Ascending aorta (tissue), 2 donors: ENCODE results near the gene BEX3. TPM values are rescaled to one million over a fixed set of nuclear protein-coding genes. Genes with fewer than 3 reads are reported as not detected.

Experiments
- DNase-seq, 2 donors: peaks; one replicate each; pipeline ENCODE4 v3.0.0-alpha.2; 2019; ENCODE audit warnings: low spot score in 2 of 2
- H3K27ac ChIP-seq, 2 donors: fragments of 200-600 bp; sonication (generic); one replicate each; pipeline ENCODE4 v1.5.1; 2016 to 2017; ENCODE audit warnings: mild to moderate bottlenecking in 1 of 2
- H3K27me3 ChIP-seq: fragments of 200-600 bp; sonication (generic); one replicate; pipeline ENCODE4 v1.5.1; 2017
- H3K36me3 ChIP-seq, 2 donors: fragments of 200-600 bp; sonication (generic); one replicate each; pipeline ENCODE4 v1.5.1; 2016
- H3K4me1 ChIP-seq, 2 donors: fragments of 200-600 bp; sonication (generic); one replicate each; pipeline ENCODE4 v1.5.1; 2016 to 2017; ENCODE audit warnings: mild to moderate bottlenecking in 1 of 2
- H3K4me3 ChIP-seq, 2 donors: fragments of 200-600 bp; sonication (generic); one replicate each; pipeline ENCODE4 v1.5.1; 2016 to 2017; ENCODE audit warnings: mild to moderate bottlenecking in 1 of 2
- H3K9me3 ChIP-seq, 2 donors: fragments of 200-600 bp; sonication (generic); one replicate each; pipeline ENCODE4 v1.5.1; 2016
- intact Hi-C: fragments of 100-400 bp; cut with DNase I; formaldehyde crosslinking; loops from one replicate; pipeline ENCODE4 v1.15.1; 2023
- total RNA-seq: library from RNA; depleted of rRNA; stranded (reverse); fragments of >200 nt; gene quantifications from one replicate; pipeline ENCODE4 v1.1.0, GENCODE V29; 2016
- TF ChIP-seq, protein P1 (sequence below), 3 experiments: fragments of 200-600 bp in 2 of 3; fragments of 450-650 bp in 1 of 3; sonication (generic) in 2 of 3; IDR thresholded peaks; one replicate each; pipeline ENCODE4 v1.5.1; 2016 to 2019; ENCODE audit warnings: antibody characterized with exemption in 3 of 3, mild to moderate bottlenecking in 1 of 3, moderate library complexity in 1 of 3

The BEX3 gene
- total RNA-seq, 1 donor from 2014 or later, result 32.1 TPM

GRCh38 chrX:103423955-103424638 lies 47.8 kb downstream of the BEX3 start:
- no peak overlapping the region for H3K4me3 ChIP-seq
- no peaks in the 10 kb centered on the region for H3K36me3 ChIP-seq
- no peaks in the 10 kb centered on the region for H3K4me1 ChIP-seq
- DNase-seq, result no peak
- intact Hi-C loops, result no loop called here
- no peak overlapping the region for H3K27ac ChIP-seq
- no peaks in the 10 kb centered on the region for H3K9me3 ChIP-seq
- TF ChIP-seq, protein P1, sequence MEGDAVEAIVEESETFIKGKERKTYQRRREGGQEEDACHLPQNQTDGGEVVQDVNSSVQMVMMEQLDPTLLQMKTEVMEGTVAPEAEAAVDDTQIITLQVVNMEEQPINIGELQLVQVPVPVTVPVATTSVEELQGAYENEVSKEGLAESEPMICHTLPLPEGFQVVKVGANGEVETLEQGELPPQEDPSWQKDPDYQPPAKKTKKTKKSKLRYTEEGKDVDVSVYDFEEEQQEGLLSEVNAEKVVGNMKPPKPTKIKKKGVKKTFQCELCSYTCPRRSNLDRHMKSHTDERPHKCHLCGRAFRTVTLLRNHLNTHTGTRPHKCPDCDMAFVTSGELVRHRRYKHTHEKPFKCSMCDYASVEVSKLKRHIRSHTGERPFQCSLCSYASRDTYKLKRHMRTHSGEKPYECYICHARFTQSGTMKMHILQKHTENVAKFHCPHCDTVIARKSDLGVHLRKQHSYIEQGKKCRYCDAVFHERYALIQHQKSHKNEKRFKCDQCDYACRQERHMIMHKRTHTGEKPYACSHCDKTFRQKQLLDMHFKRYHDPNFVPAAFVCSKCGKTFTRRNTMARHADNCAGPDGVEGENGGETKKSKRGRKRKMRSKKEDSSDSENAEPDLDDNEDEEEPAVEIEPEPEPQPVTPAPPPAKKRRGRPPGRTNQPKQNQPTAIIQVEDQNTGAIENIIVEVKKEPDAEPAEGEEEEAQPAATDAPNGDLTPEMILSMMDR (IDR thresholded peaks at IDR 0.05), result no peak
- H3K27me3 ChIP-seq, result no peaks in the 10 kb centered on the region

Other genes with a start within 250 kb of the BEX3 start
- 11.0 TPM for gene BEX4, start 161.4 kb upstream of the BEX3 start, total RNA-seq
- 39.1 TPM for gene TCEAL8, start 121.4 kb upstream of the BEX3 start, total RNA-seq
- not detected for gene TCEAL5, start 99.8 kb upstream of the BEX3 start, total RNA-seq
- gene BEX2, start 65.5 kb upstream of the BEX3 start, total RNA-seq, result 2.0 TPM
- gene TCEAL7, start 46.3 kb upstream of the BEX3 start, total RNA-seq, result not detected
- 20.9 TPM for gene TCEAL9, start 20.0 kb upstream of the BEX3 start, total RNA-seq
- gene RAB40A, start 143.0 kb downstream of the BEX3 start, total RNA-seq, result 1.5 TPM
- gene TCEAL4, start 209.0 kb downstream of the BEX3 start, total RNA-seq, result 91.7 TPM
- gene TCEAL3, start 231.4 kb downstream of the BEX3 start, total RNA-seq, result 11.3 TPM